ENCODE data around the gene KIAA1755. TPM values are rescaled to one million over a fixed set of nuclear protein-coding genes. Genes with fewer than 3 reads are reported as not detected.
A peak's percentile ranks its signal among the peaks of the same experiment; 100 is the strongest.

The KIAA1755 gene
- total and polyA plus RNA-seq, 2 of the 4 experiments (the other 2 are of a cell fraction) = 2.5 to 5.1 TPM

- intact Hi-C loops (cut with micrococcal nuclease) (no loop called here), in situ Hi-C loops (cut with MboI; ENCODE audit: low sequenced_read_pairs) (no loop called here), dilution Hi-C loops (cut with HindIII; ENCODE audit: low sequenced_read_pairs, unreplicated experiment) (no loop called here)
- DNase-seq (peak; percentile 99), ATAC-seq (ENCODE audit: low read depth) (peak; percentile 60)
- H2BK20ac ChIP-seq (ENCODE audit: low read depth, low read length) = peak overlapping the region; percentile 99
- peak overlapping the region; percentile 80 for H3K56ac ChIP-seq (ENCODE audit: extremely low read depth, insufficient read depth, low read length)
- H2AK5ac ChIP-seq (ENCODE audit: low read depth, low read length) = peak overlapping the region; percentile 99
- TF ChIP-seq RAD21 (IDR thresholded peaks at IDR 0.05; ENCODE audit: low read length) (peak; percentile 32; the same call in 1 of the 2 replicates), BHLHE40 (IDR thresholded peaks at IDR 0.05; ENCODE audit: low read depth, low read length) (peak; percentile 43; the same call in 1 of the 2 replicates), RCOR1 (IDR thresholded peaks at IDR 0.05; ENCODE audit: insufficient replicate concordance, low read length) (peak; percentile 66), CEBPB (IDR thresholded peaks at IDR 0.05; ENCODE audit: low read depth, low read length) (no peak), MAZ (IDR thresholded peaks at IDR 0.05; ENCODE audit: borderline replicate concordance, low read depth, low read length) (0 out of 2 replicates have a peak, but pooled peaks have one; percentile 42), FOS (IDR thresholded peaks at IDR 0.05; ENCODE audit: low read depth, low read length) (peak; percentile 96)
- TF ChIP-seq, protein P1, sequence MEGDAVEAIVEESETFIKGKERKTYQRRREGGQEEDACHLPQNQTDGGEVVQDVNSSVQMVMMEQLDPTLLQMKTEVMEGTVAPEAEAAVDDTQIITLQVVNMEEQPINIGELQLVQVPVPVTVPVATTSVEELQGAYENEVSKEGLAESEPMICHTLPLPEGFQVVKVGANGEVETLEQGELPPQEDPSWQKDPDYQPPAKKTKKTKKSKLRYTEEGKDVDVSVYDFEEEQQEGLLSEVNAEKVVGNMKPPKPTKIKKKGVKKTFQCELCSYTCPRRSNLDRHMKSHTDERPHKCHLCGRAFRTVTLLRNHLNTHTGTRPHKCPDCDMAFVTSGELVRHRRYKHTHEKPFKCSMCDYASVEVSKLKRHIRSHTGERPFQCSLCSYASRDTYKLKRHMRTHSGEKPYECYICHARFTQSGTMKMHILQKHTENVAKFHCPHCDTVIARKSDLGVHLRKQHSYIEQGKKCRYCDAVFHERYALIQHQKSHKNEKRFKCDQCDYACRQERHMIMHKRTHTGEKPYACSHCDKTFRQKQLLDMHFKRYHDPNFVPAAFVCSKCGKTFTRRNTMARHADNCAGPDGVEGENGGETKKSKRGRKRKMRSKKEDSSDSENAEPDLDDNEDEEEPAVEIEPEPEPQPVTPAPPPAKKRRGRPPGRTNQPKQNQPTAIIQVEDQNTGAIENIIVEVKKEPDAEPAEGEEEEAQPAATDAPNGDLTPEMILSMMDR (conservative IDR thresholded peaks at IDR 0.05; ENCODE audit: low read depth, low read length) = no peak
- H2BK5ac ChIP-seq (ENCODE audit: low read depth, low read length, poor library complexity, severe bottlenecking) = peak overlapping the region; percentile 97
- 53% methylated on average over 3 of the region's 10 CpGs; no CpG with 5 or more reads in 1 of the 2 experiments for WGBS, 2 experiments (ENCODE audit: extremely low coverage in 2 of 2, insufficient read length in 1 of 2)
- peak overlapping the region; percentile 76 for H3K14ac ChIP-seq (replicated peaks; ENCODE audit: low read depth, low read length)
- ChIA-PET POLR2A (ENCODE audit: unreplicated experiment) (no interaction called here), CTCF (interaction anchor here (0.8 kb wide), 1 partner anchor 20 kb away, joined by 3 read pairs; no protein-coding TSS in a partner anchor)
- peak overlapping the region; percentile 99 for H2BK120ac ChIP-seq (ENCODE audit: low read depth, low read length)
- peak overlapping the region; percentile 65 for H4K5ac ChIP-seq (ENCODE audit: low read depth, low read length)
- H2AFZ ChIP-seq (replicated peaks; ENCODE audit: low read length, poor library complexity) = peak overlapping the region; percentile 83
- H3K4me3 ChIP-seq (ENCODE audit: insufficient read depth, low read depth, low read length) = no peak overlapping the region
- H3K4me1 ChIP-seq (ENCODE audit: control insufficient read depth, insufficient read depth, low read length) = peaks cover 26% of the 10 kb centered on the region
- H3K27ac ChIP-seq (ENCODE audit: insufficient read depth, low read length) = peak overlapping the region; percentile 76
- H3K9me3 ChIP-seq (ENCODE audit: control insufficient read depth, insufficient read depth, low read length) = no peaks in the 10 kb centered on the region
- no peaks in the 10 kb centered on the region; the same call in 1 of the 2 replicates for H4K20me1 ChIP-seq (ENCODE audit: insufficient read depth, low read length)
- H3K27me3 ChIP-seq (ENCODE audit: control insufficient read depth, insufficient read depth, low read length) = no peaks in the 10 kb centered on the region
- H4K8ac ChIP-seq (ENCODE audit: low read depth in 2 of 2, low read length in 2 of 2) = peak overlapping the region; percentile 45 to 97
- H3K4me2 ChIP-seq (ENCODE audit: low read depth, low read length) = peak overlapping the region; percentile 55
- peak overlapping the region; percentile 93 for H2AK9ac ChIP-seq (replicated peaks; ENCODE audit: low read depth, low read length, poor library complexity)
- BruUV-seq (replicated peaks) = no TSS peak
- peak overlapping the region; percentile 73; the same call in 1 of the 2 replicates for H3K23ac ChIP-seq (ENCODE audit: low read depth, low read length)
- H2BK15ac ChIP-seq (ENCODE audit: low read depth, low read length) = peak overlapping the region; percentile 99; the same call in 2 of the 3 replicates
- no peaks in the 10 kb centered on the region for H3K79me1 ChIP-seq (ENCODE audit: low read depth in 1 of 2, low read length in 2 of 2)
- no peak overlapping the region for H3K9ac ChIP-seq (ENCODE audit: low read depth, low read length)
- peak overlapping the region; percentile 93 for H3K18ac ChIP-seq (ENCODE audit: low read depth, low read length)
- peak overlapping the region; percentile 95 for H4K91ac ChIP-seq (ENCODE audit: insufficient read depth, low read depth, low read length)
- peaks cover 14% of the 10 kb centered on the region for H3K9me1 ChIP-seq (ENCODE audit: insufficient read depth, low read length)
- no peaks in the 10 kb centered on the region for H3K36me3 ChIP-seq (ENCODE audit: control insufficient read depth, insufficient read depth, low read length)
- H3K4ac ChIP-seq (ENCODE audit: low read depth, low read length) = peak overlapping the region; percentile 96
These were observed 10.5 kb upstream of the KIAA1755 start for GRCh38 chr20:38270869-38271605.

Measured in IMR-90 (cell line).